Activated CD8-positive, alpha-beta memory T cell treated with anti-CD3 and anti-CD28 coated beads, Interleukin-2, amount 50 U/mL, for 4 hours (primary cell): ENCODE data around the gene AP1B1.

ENCODE experiments used
- DNase-seq: peaks from one replicate; pipeline ENCODE4 v3.0.0-alpha.2; 2020

AP1B1 gene

DNA sequence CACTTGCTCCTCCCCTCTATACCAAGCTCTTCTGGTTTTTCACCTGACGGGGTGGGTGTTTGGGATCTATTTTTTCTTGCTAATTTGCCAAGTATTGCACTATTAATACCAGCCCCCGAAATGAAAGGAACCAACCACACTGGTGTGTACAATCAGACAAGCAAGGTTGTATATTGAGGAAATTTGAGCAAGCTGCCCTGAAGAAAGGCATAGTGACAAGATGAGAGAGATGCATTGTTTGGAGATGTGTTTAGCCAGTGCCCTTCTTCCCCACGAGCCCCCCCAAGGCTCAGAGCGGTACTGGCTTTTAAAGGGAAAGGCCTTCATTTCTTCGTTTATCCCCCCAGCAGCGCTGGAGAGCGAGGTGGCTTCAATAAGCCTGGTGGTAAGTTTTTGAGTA, 97.2 kb downstream of the AP1B1 start:
- DNase-seq: no peak

DNA sequence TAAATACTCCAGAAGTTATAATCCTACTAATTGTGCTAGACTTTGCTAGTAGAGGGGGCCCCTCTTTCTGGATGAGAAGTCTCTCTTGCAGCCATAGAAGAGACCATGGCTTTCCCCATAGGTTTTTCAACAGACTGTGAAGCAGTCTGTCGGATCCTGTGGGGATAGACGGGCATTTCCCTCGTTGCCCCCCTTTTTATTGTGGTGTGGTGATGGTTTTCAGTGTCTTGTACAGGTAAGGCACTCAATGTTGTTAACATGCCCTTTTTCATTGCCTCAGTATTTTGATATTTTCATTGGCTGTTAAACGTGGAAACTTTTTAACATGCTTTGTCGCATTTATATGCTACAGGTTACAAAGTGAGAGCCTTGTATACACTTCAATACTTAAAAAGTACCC, 98.3 kb downstream of the AP1B1 start:
- DNase-seq: no peak

DNA sequence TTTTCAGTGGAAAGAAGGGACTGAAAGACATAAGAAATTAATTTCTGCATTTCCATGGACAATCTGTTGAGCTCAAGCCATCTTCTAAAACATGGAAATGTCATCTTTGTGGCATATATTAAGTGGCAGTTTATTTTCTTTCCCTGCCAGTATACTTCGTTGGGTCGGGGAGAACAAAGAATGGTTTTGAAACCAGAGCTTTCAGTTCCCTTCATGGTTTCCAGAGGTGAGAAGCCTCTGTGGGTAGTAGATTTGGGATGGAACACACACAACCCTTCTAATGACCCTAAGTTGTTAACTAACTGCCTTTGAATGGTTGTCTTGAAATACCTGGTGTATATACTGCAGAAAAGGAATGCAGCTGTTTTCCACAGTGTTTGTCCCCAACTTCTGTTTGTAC, 99.5 kb downstream of the AP1B1 start:
- DNase-seq: no peak

DNA sequence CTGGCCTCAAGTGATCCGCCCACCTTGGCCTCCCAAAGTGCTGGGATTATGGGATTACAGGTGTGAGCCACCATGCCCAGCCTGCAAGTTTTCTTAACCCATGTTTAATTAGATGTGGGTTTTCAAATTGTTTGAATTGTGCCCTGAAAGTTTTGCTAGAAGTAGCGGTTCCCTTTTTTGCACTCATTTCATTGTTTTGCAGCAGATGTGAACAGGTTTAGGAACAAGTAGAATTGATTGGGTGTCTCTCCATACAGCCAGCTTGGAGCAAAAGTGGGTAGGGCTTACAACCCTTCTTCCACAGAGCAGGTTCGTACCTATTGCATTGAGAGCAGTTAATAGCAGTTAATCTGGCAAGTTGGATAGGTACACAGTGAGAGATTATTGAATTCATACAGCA, 104.2 kb downstream of the AP1B1 start:
- no peak for DNase-seq

DNA sequence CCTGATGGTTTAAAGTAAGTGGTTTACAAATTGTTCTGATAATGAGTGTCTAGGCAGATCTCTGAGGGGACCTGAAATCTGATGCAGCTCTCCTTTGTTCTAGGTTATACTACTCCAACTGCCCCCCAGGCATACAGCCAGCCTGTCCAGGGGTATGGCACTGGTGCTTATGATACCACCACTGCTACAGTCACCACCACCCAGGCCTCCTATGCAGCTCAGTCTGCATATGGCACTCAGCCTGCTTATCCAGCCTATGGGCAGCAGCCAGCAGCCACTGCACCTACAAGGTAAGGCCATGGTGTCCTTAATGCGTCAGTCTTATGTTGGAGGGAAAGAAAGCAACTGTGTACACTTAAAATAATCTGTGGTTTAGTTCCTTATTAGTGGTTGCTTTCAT, 110.4 kb downstream of the AP1B1 start:
- no peak for DNase-seq
